LNCaP clone FGC (cell line): Measurements from ENCODE around the gene TCF7L1.
A peak's percentile ranks its signal among the peaks of the same experiment; 100 is the strongest.

Experiments
- DNase-seq: peaks from one replicate; pipeline ENCODE4 v3.0.0-alpha.2; 2011; ENCODE audit warnings: low read depth
- H3K4me3 ChIP-seq: 2 replicates; pipeline ENCODE4 v1.5.1; 2011; ENCODE audit warnings: mild to moderate bottlenecking, low read depth, low read length, control low read depth
- CTCF ChIP-seq: IDR thresholded peaks from 2 replicates; pipeline ENCODE4 v1.5.1; 2012; ENCODE audit warnings: mild to moderate bottlenecking; ENCODE audit not compliant: control insufficient read depth, insufficient read depth; ENCODE audit errors: extremely low read depth

Gene TCF7L1

GRCh38 chr2:85215448-85216401, 82.5 kb downstream of the TCF7L1 start:
- DNase-seq: peak; percentile 70
- no peak overlapping the region for H3K4me3 ChIP-seq

GRCh38 chr2:85216927-85217326, 83.7 kb downstream of the TCF7L1 start:
- DNase-seq: no peak
- TF ChIP-seq CTCF: no peak
- no peak overlapping the region for H3K4me3 ChIP-seq

More at GRCh38 chr2:85215448-85216401, 82.5 kb downstream of the TCF7L1 start:
- TF ChIP-seq CTCF: no peak

GRCh38 chr2:85221067-85221691, 88.0 kb downstream of the TCF7L1 start:
- no peak for DNase-seq
- no peak overlapping the region for H3K4me3 ChIP-seq
- no peak for TF ChIP-seq CTCF

- TF ChIP-seq CTCF: no peak
- H3K4me3 ChIP-seq: no peak overlapping the region
- DNase-seq: no peak
Observed at GRCh38 chr2:85222792-85223191, 89.6 kb downstream of the TCF7L1 start.

- H3K4me3 ChIP-seq: no peak overlapping the region
- no peak for DNase-seq
- TF ChIP-seq CTCF: no peak
Observed at GRCh38 chr2:85226783-85227182, 93.6 kb downstream of the TCF7L1 start.

- no peak for TF ChIP-seq CTCF
- no peak overlapping the region for H3K4me3 ChIP-seq
- DNase-seq: no peak
Observed at GRCh38 chr2:85230679-85231467, 97.7 kb downstream of the TCF7L1 start.
